GM23338 (cell line): Measurements from ENCODE around the gene NTNG2. TPM values are rescaled to one million over a fixed set of nuclear protein-coding genes. Genes with fewer than 3 reads are reported as not detected.

ENCODE experiments used
- ATAC-seq: fragments of 200-7000 bp; cut with Tn5 transposase; 3 replicates; pipeline ENCODE4 v1.9.1; 2020
- DNase-seq: peaks from one replicate; pipeline ENCODE4 v3.0.0-alpha.2; 2015; ENCODE audit warnings: low spot score
- H2AFZ ChIP-seq: fragments of 200-600 bp; sonication (generic); 2 replicates; pipeline ENCODE4 v1.8.0; 2016; ENCODE audit warnings: antibody characterized with exemption, mild to moderate bottlenecking, moderate library complexity
- H3F3A ChIP-seq: fragments of 200-600 bp; sonication (generic); replicated peaks from 2 replicates; pipeline ENCODE4 v1.8.0; 2017; ENCODE audit warnings: antibody characterized with exemption, mixed run types, low read depth
- H3K27ac ChIP-seq: fragments of 200-600 bp; sonication (generic); 2 replicates; pipeline ENCODE4 v1.6.1; 2016; ENCODE audit warnings: low read depth
- H3K27me3 ChIP-seq: fragments of 200-600 bp; sonication (generic); 2 replicates; pipeline ENCODE4 v1.8.0; 2016; ENCODE audit warnings: mild to moderate bottlenecking, mixed run types, moderate library complexity; ENCODE audit not compliant: insufficient read depth
- H3K36me3 ChIP-seq: fragments of 200-600 bp; sonication (generic); 2 replicates; pipeline ENCODE4 v1.8.0; 2016; ENCODE audit warnings: mild to moderate bottlenecking; ENCODE audit not compliant: insufficient read depth
- H3K4me1 ChIP-seq: fragments of 200-600 bp; sonication (generic); 2 replicates; pipeline ENCODE4 v1.8.0; 2016; ENCODE audit warnings: mild to moderate bottlenecking, moderate library complexity; ENCODE audit not compliant: insufficient read depth
- H3K4me2 ChIP-seq: fragments of 200-600 bp; sonication (generic); 2 replicates; pipeline ENCODE4 v1.7.1; 2017; ENCODE audit warnings: mixed run types
- H3K4me3 ChIP-seq: fragments of 200-600 bp; sonication (generic); 2 replicates; pipeline ENCODE4 v1.6.1; 2016; ENCODE audit warnings: mixed run types
- H3K79me2 ChIP-seq: fragments of 200-600 bp; sonication (generic); replicated peaks from 2 replicates; pipeline ENCODE4 v1.8.0; 2017; ENCODE audit warnings: mild to moderate bottlenecking; ENCODE audit not compliant: insufficient read depth
- H3K9me2 ChIP-seq: fragments of 200-600 bp; sonication (generic); 2 replicates; pipeline ENCODE4 v1.8.0; 2017; ENCODE audit not compliant: insufficient read depth
- H4K20me1 ChIP-seq: fragments of 200-600 bp; sonication (generic); replicated peaks from 2 replicates; pipeline ENCODE4 v1.8.0; 2017; ENCODE audit warnings: mild to moderate bottlenecking; ENCODE audit not compliant: insufficient read depth
- H3K27ac Mint-ChIP-seq: 2 replicates; pipeline ENCODE4 v1.8.0; 2020; ENCODE audit warnings: inconsistent platforms, mild to moderate bottlenecking, moderate library complexity, mixed read lengths
- H3K27me3 Mint-ChIP-seq: 3 replicates; pipeline ENCODE4 v1.8.0; 2022; ENCODE audit warnings: low read depth, mild to moderate bottlenecking, moderate library complexity, mixed read lengths, inconsistent platforms; ENCODE audit not compliant: insufficient read depth, poor library complexity
- H3K36me3 Mint-ChIP-seq: 3 replicates; pipeline ENCODE4 v1.8.0; 2021; ENCODE audit warnings: low read depth, mild to moderate bottlenecking, inconsistent platforms, moderate library complexity, mixed read lengths
- H3K4me1 Mint-ChIP-seq: 3 replicates; pipeline ENCODE4 v1.8.0; 2020; ENCODE audit warnings: mild to moderate bottlenecking, inconsistent platforms, mixed read lengths
- H3K4me3 Mint-ChIP-seq: 3 replicates; pipeline ENCODE4 v1.8.0; 2021; ENCODE audit warnings: moderate library complexity, mild to moderate bottlenecking, inconsistent platforms, mixed read lengths
- H3K9me3 Mint-ChIP-seq: 3 replicates; pipeline ENCODE4 v1.8.0; 2020; ENCODE audit warnings: moderate library complexity, mild to moderate bottlenecking, inconsistent platforms, mixed read lengths
- CREB1 ChIP-seq: fragments of 250-450 bp; sonication (Bioruptor Pico); IDR thresholded peaks from 2 replicates; pipeline ENCODE4 v1.5.0; 2020; ENCODE audit warnings: low read depth, mild to moderate bottlenecking, moderate library complexity
- CTCF ChIP-seq, 2 experiments: fragments of 200-600 bp in 1 of 2; sonication (generic) in 1 of 2; conservative IDR thresholded peaks; 2 replicates each; pipeline versions ENCODE4 v1.5.1 to v1.6.1; 2016 to 2017; ENCODE audit warnings: antibody characterized with exemption in 2 of 2, low read depth in 2 of 2, mild to moderate bottlenecking in 2 of 2, moderate library complexity in 1 of 2
- EZH2 ChIP-seq: fragments of 200-600 bp; sonication (generic); IDR thresholded peaks from one replicate; pipeline ENCODE4 v1.8.0; 2017; ENCODE audit warnings: antibody characterized with exemption, mild to moderate bottlenecking, low read depth; ENCODE audit not compliant: unreplicated experiment
- EZH2phosphoT487 ChIP-seq: fragments of 200-600 bp; sonication (generic); IDR thresholded peaks from one replicate; pipeline ENCODE4 v1.8.1; 2018; ENCODE audit warnings: antibody characterized with exemption; ENCODE audit not compliant: unreplicated experiment
- JUNB ChIP-seq: IDR thresholded peaks from one replicate; pipeline ENCODE4 v1.6.1; 2016; ENCODE audit warnings: antibody characterized with exemption; ENCODE audit not compliant: unreplicated experiment
- NANOG ChIP-seq: IDR thresholded peaks from 2 replicates; pipeline ENCODE4 v1.6.1; 2016; ENCODE audit warnings: antibody characterized with exemption, borderline replicate concordance
- POLR2AphosphoS5 ChIP-seq: IDR thresholded peaks from 2 replicates; pipeline ENCODE4 v1.6.1; 2016; ENCODE audit warnings: antibody characterized with exemption, low read depth
- STAT1 ChIP-seq: IDR thresholded peaks from one replicate; pipeline ENCODE4 v1.6.1; 2016; ENCODE audit warnings: antibody characterized with exemption; ENCODE audit not compliant: unreplicated experiment
- ZNF114 ChIP-seq: fragments of 250-450 bp; sonication (Bioruptor Pico); IDR thresholded peaks from 2 replicates; pipeline ENCODE4 v1.5.0; 2020; ENCODE audit warnings: mild to moderate bottlenecking, moderate library complexity
- ZNF331 ChIP-seq: fragments of 250-450 bp; sonication (Bioruptor Pico); IDR thresholded peaks from 2 replicates; pipeline ENCODE4 v1.5.0; 2020; ENCODE audit warnings: low read depth, mild to moderate bottlenecking, moderate library complexity
- polyA plus RNA-seq: library from polyadenylated mRNA; unstranded; fragments of >200 nt; fragmentation: Nextera tagmentation; extraction: Ambion mirVana; gene quantifications from 2 replicates; pipeline ENCODE4 v1.2.1, GENCODE V29; 2016
- total RNA-seq: library from RNA; depleted of rRNA; stranded (reverse); fragments of >200 nt; shearing (Covaris generic); gene quantifications from 2 replicates; pipeline ENCODE4 v1.2.3, GENCODE V29; 2014
- TF ChIP-seq, protein P1 (sequence below): IDR thresholded peaks from 2 replicates; pipeline ENCODE4 v1.6.1; 2016; ENCODE audit warnings: antibody characterized with exemption
- TF ChIP-seq, protein P2 (sequence below): IDR thresholded peaks from one replicate; pipeline ENCODE4 v1.6.1; 2018; ENCODE audit warnings: antibody characterized with exemption; ENCODE audit not compliant: unreplicated experiment
- TF ChIP-seq, protein P3 (sequence below): fragments of 250-450 bp; sonication (Bioruptor Pico); IDR thresholded peaks from 2 replicates; pipeline ENCODE4 v1.5.0; 2020; ENCODE audit warnings: mild to moderate bottlenecking, moderate library complexity

The NTNG2 gene
- total and polyA plus RNA-seq, 2 experiments from 2014 or later = 0.99 to 1.7 TPM

- no peaks in the 10 kb centered on the region for H3K9me2 ChIP-seq
- H3F3A ChIP-seq = peaks cover 6% of the 10 kb centered on the region; the same call in 1 of the 2 replicates
- peaks cover 58% of the 10 kb centered on the region for H3K36me3 Mint-ChIP-seq
- no peaks in the 10 kb centered on the region for H3K9me3 Mint-ChIP-seq
- H3K36me3 ChIP-seq = peaks cover 20% of the 10 kb centered on the region
- no peak for TF ChIP-seq CREB1
- TF ChIP-seq EZH2phosphoT487 = no peak
- TF ChIP-seq, protein P1, sequence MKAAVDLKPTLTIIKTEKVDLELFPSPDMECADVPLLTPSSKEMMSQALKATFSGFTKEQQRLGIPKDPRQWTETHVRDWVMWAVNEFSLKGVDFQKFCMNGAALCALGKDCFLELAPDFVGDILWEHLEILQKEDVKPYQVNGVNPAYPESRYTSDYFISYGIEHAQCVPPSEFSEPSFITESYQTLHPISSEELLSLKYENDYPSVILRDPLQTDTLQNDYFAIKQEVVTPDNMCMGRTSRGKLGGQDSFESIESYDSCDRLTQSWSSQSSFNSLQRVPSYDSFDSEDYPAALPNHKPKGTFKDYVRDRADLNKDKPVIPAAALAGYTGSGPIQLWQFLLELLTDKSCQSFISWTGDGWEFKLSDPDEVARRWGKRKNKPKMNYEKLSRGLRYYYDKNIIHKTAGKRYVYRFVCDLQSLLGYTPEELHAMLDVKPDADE = no peak
- TF ChIP-seq, protein P2, sequence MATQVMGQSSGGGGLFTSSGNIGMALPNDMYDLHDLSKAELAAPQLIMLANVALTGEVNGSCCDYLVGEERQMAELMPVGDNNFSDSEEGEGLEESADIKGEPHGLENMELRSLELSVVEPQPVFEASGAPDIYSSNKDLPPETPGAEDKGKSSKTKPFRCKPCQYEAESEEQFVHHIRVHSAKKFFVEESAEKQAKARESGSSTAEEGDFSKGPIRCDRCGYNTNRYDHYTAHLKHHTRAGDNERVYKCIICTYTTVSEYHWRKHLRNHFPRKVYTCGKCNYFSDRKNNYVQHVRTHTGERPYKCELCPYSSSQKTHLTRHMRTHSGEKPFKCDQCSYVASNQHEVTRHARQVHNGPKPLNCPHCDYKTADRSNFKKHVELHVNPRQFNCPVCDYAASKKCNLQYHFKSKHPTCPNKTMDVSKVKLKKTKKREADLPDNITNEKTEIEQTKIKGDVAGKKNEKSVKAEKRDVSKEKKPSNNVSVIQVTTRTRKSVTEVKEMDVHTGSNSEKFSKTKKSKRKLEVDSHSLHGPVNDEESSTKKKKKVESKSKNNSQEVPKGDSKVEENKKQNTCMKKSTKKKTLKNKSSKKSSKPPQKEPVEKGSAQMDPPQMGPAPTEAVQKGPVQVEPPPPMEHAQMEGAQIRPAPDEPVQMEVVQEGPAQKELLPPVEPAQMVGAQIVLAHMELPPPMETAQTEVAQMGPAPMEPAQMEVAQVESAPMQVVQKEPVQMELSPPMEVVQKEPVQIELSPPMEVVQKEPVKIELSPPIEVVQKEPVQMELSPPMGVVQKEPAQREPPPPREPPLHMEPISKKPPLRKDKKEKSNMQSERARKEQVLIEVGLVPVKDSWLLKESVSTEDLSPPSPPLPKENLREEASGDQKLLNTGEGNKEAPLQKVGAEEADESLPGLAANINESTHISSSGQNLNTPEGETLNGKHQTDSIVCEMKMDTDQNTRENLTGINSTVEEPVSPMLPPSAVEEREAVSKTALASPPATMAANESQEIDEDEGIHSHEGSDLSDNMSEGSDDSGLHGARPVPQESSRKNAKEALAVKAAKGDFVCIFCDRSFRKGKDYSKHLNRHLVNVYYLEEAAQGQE = no peak
- TF ChIP-seq, protein P3, sequence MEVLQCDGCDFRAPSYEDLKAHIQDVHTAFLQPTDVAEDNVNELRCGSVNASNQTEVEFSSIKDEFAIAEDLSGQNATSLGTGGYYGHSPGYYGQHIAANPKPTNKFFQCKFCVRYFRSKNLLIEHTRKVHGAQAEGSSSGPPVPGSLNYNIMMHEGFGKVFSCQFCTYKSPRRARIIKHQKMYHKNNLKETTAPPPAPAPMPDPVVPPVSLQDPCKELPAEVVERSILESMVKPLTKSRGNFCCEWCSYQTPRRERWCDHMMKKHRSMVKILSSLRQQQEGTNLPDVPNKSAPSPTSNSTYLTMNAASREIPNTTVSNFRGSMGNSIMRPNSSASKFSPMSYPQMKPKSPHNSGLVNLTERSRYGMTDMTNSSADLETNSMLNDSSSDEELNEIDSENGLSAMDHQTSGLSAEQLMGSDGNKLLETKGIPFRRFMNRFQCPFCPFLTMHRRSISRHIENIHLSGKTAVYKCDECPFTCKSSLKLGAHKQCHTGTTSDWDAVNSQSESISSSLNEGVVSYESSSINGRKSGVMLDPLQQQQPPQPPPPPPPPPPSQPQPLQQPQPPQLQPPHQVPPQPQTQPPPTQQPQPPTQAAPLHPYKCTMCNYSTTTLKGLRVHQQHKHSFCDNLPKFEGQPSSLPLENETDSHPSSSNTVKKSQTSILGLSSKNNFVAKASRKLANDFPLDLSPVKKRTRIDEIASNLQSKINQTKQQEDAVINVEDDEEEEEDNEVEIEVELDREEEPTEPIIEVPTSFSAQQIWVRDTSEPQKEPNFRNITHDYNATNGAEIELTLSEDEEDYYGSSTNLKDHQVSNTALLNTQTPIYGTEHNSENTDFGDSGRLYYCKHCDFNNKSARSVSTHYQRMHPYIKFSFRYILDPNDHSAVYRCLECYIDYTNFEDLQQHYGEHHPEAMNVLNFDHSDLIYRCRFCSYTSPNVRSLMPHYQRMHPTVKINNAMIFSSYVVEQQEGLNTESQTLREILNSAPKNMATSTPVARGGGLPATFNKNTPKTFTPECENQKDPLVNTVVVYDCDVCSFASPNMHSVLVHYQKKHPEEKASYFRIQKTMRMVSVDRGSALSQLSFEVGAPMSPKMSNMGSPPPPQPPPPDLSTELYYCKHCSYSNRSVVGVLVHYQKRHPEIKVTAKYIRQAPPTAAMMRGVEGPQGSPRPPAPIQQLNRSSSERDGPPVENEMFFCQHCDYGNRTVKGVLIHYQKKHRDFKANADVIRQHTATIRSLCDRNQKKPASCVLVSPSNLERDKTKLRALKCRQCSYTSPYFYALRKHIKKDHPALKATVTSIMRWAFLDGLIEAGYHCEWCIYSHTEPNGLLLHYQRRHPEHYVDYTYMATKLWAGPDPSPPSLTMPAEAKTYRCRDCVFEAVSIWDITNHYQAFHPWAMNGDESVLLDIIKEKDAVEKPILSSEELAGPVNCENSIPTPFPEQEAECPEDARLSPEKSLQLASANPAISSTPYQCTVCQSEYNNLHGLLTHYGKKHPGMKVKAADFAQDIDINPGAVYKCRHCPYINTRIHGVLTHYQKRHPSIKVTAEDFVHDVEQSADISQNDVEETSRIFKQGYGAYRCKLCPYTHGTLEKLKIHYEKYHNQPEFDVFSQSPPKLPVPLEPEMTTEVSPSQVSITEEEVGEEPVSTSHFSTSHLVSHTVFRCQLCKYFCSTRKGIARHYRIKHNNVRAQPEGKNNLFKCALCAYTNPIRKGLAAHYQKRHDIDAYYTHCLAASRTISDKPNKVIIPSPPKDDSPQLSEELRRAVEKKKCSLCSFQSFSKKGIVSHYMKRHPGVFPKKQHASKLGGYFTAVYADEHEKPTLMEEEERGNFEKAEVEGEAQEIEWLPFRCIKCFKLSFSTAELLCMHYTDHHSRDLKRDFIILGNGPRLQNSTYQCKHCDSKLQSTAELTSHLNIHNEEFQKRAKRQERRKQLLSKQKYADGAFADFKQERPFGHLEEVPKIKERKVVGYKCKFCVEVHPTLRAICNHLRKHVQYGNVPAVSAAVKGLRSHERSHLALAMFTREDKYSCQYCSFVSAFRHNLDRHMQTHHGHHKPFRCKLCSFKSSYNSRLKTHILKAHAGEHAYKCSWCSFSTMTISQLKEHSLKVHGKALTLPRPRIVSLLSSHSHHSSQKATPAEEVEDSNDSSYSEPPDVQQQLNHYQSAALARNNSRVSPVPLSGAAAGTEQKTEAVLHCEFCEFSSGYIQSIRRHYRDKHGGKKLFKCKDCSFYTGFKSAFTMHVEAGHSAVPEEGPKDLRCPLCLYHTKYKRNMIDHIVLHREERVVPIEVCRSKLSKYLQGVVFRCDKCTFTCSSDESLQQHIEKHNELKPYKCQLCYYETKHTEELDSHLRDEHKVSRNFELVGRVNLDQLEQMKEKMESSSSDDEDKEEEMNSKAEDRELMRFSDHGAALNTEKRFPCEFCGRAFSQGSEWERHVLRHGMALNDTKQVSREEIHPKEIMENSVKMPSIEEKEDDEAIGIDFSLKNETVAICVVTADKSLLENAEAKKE = no peak
- TF ChIP-seq ZNF331 (CRISPR knock-in tag) = no peak
- TF ChIP-seq JUNB = no peak
- no peak for TF ChIP-seq NANOG
- no peak for TF ChIP-seq EZH2
- no peak for TF ChIP-seq ZNF114 (CRISPR knock-in tag)
- TF ChIP-seq STAT1 = no peak
- TF ChIP-seq POLR2AphosphoS5 = no peak
- no peak for TF ChIP-seq CTCF (conservative IDR thresholded peaks at IDR 0.05; ENCODE audit: low read depth in 2 of 2)
- H4K20me1 ChIP-seq = 0 out of 2 replicates have a peak, but pooled peaks cover 10% of the 10 kb centered on the region
- H3K27me3 ChIP-seq = no peaks in the 10 kb centered on the region
- H3K4me1 ChIP-seq = no peaks in the 10 kb centered on the region
- ATAC-seq (no peak), DNase-seq (no peak)
- no peaks in the 10 kb centered on the region for H3K27me3 Mint-ChIP-seq
- no peak overlapping the region for H3K27ac ChIP-seq
- no peak overlapping the region for H3K4me2 ChIP-seq
- no peak overlapping the region for H3K4me3 ChIP-seq
- H3K79me2 ChIP-seq = no peaks in the 10 kb centered on the region
- peaks cover 5% of the 10 kb centered on the region; the same call in 1 of the 3 replicates for H3K4me1 Mint-ChIP-seq
- H3K4me3 Mint-ChIP-seq = no peak overlapping the region
- no peak overlapping the region for H2AFZ ChIP-seq
- no peak overlapping the region for H3K27ac Mint-ChIP-seq
Measured at GRCh38 chr9:132267660-132268059, 105.8 kb downstream of the NTNG2 start.
